Omental fat pad (tissue), 4 donors: ENCODE data around the gene PRPH. TPM values are rescaled to one million over a fixed set of nuclear protein-coding genes. Genes with fewer than 3 reads are reported as not detected.

Experiments
- ATAC-seq: fragments of 150-250 bp; one replicate; pipeline ENCODE4 v1.9.1; 2016; ENCODE audit warnings: mild to moderate bottlenecking, moderate library complexity; ENCODE audit not compliant: low FRiP score
- DNase-seq: peaks from one replicate; pipeline ENCODE4 v3.0.0-alpha.2; 2019; ENCODE audit warnings: low spot score
- total RNA-seq, 4 donors: library from RNA; depleted of rRNA; stranded (reverse); fragments of >200 nt; gene quantifications; one replicate each; pipeline ENCODE4 v1.1.0, GENCODE V29; 2016
- TF ChIP-seq, protein P1 (sequence below), 3 donors: fragments of 450-650 bp; IDR thresholded peaks; one replicate each; pipeline ENCODE4 v1.5.1; 2016 to 2017; ENCODE audit warnings: antibody characterized with exemption in 3 of 3, mild to moderate bottlenecking in 3 of 3, moderate library complexity in 2 of 3

Gene PRPH
- total RNA-seq, 4 donors from 2014 or later, result 1.3 to 4.4 (median 2.7) TPM

DNA sequence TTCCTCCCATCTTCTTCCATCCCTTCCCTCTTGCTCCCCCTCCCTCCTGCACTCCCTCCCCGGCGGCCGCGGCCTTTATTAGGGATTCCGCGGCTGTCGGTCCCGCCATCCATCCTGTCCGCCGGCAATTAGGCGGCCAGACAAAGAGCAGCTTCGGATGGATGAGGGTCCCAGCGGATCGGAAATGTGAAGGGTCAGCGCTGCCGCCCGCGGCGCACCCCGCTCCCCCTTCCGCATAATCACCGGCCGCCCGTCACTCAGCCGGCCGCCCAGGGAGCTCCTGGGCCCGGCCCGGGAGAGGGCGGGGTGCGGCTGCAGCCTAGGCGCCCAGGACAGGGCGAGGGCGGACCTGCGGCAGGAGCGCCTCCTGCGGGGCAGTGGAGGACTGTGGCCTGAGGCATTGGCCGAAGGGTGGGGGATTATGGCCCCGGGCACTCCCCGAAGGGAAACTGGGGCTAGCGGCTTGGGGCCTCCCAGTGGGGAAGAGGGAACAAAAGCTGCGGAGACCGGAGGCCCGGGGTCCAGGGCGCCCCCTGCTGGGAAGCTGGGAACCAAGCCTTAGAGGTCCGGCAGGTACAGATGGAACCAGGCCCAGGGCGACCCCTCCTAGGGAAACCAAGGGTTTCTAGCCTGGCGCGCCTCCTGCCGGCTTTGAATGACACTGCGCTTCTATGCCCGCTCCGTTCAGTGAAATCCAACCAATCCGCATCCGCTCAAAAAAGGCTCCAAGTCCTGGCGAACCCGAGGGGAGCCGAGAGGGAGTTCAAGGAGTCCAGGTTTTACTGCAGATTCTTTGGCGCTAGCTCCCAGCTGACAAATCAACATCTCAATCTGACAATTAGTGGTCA, 47.3 kb downstream of the PRPH start:
- ATAC-seq (peak; percentile 70), DNase-seq (no peak)
- TF ChIP-seq, protein P1, sequence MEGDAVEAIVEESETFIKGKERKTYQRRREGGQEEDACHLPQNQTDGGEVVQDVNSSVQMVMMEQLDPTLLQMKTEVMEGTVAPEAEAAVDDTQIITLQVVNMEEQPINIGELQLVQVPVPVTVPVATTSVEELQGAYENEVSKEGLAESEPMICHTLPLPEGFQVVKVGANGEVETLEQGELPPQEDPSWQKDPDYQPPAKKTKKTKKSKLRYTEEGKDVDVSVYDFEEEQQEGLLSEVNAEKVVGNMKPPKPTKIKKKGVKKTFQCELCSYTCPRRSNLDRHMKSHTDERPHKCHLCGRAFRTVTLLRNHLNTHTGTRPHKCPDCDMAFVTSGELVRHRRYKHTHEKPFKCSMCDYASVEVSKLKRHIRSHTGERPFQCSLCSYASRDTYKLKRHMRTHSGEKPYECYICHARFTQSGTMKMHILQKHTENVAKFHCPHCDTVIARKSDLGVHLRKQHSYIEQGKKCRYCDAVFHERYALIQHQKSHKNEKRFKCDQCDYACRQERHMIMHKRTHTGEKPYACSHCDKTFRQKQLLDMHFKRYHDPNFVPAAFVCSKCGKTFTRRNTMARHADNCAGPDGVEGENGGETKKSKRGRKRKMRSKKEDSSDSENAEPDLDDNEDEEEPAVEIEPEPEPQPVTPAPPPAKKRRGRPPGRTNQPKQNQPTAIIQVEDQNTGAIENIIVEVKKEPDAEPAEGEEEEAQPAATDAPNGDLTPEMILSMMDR (IDR thresholded peaks at IDR 0.05), result peak in 1 of 3 donors; percentile 10

GRCh38 chr12:49342914-49343731, 48.2 kb downstream of the PRPH start:
- TF ChIP-seq, protein P1 (IDR thresholded peaks at IDR 0.05), result no peak
- ATAC-seq, result peak; percentile 38
- no peak for DNase-seq

DNA sequence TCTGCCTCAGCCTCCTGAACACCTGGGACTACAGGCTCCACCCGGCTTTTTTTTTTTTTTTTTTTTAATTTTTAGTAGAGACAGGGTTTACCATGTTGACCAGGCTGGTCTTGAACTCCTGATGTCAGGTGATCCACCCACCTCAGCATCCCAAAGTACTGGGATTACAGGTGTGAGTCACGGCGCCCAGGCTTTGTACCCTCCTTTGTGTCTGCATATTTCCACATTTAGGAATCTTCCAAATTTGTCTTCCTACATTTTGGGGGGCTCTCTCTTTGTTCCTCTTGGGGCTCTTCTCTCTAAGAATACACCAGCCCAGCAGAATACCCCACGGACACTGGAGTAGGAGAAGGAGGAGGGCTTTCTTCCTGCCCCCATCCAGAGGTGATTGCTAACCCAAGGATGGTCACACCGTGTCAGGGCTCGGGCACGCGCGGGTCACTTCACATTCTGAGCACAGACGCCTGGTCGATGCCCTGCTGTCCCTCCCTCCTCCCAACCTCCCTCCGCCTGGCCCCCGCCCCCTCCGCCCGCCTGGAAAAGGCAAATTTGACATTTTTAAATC, 49.6 kb downstream of the PRPH start:
- DNase-seq, result no peak
- TF ChIP-seq, protein P1 (IDR thresholded peaks at IDR 0.05), result no peak
- ATAC-seq, result no peak

DNA sequence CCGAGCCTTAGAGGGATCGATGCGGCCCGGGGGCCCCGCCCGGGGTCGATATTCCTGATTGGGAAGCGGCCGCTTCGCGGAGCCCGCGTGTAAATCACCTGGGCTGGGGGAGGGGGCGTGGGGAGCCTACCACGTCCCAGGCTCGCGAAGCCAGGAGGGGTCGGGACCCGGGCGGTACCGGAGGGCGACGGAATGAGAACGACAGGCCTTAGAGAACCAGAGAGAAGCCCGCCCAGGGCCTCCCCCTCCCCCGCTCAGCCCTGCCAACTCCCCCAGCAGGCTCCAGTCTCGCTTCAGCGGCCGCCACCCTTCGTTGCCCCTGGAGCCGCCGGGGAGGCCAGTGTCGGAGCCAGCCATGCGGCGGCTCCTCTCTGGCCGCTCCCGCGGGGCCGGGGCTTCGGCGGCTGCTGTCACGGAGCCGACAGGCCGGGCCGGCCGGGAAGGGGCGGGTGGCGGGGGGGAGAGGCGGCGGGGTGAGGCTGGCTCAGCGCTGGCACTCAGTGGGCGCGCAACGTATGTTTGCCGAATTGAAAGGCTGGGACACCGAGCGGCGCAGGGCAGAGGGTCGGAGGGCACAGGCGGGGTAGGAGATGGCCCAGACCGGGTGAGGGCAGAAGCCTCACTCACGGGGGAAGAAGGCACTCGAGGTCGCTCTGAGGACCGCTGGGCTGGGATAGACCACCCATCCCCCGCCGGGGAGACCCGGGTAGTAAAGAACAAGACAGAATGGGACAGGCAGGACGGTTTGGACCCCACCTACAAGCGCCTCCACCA, 50.3 kb downstream of the PRPH start:
- TF ChIP-seq, protein P1 (IDR thresholded peaks at IDR 0.05), result no peak
- no peak for DNase-seq
- no peak for ATAC-seq

DNA sequence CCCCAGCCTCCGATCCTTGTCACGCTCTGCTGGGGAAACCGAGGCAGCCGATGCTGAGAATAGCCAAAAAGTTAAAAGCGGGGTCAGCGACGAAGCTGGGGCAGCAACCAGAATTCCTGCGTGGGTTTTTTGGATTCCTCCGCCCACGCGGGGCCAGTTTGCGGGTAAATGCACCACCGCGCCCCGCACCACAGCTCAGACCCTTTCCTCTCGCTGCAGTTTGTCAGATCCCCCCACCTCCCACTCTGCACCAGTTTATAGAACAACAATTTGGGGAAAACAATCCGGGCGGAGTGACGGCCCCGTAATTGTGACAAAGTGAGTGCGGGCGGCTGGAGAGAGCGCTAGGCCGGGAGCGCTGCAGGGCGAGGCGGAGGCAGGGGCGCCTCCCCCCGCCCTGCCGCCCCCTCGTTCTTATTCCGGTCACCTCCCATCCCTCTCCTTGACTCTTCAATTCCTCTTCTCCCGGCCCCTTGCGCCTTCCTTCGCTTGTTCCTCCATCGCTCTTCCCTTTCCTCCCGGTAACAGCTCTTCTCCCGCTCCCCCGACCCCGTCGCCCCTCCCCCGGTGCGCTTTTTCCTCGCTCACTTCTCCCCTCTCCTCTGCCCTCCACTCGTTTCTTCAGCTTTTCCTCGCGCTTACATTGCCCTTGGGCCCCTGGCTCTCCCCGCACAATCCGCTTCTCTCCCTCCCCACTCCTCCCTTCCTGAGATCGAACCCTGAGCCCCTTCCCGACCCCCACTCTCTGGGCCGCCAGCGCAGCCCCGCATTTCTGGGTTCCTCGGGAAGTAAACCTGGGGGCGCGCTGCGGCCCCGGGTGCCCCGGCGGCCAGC, 51.1 kb downstream of the PRPH start:
- ATAC-seq (no peak), DNase-seq (no peak)
- TF ChIP-seq, protein P1 (IDR thresholded peaks at IDR 0.05), result no peak
